Cardiac fibroblast (primary cell): ENCODE measurements around the gene TTC3.

Source experiments
- DNase-seq, 2 donors: peaks; one replicate each; pipeline versions ENCODE4 v3.0.0 to v3.0.0-alpha.2; 2010; ENCODE audit warnings: low read depth in 2 of 2
- H3K4me3 ChIP-seq, 2 donors: replicated peaks in 1 of 2; 1 replicate in 1 of 2; 2 replicates in 1 of 2; pipeline ENCODE4 v1.5.1; 2011; ENCODE audit warnings: low read depth in 2 of 2, low read length in 2 of 2, mild to moderate bottlenecking in 2 of 2, moderate library complexity in 1 of 2
- TF ChIP-seq, protein P1 (sequence below): IDR thresholded peaks from one replicate; pipeline ENCODE4 v1.5.1; 2011; ENCODE audit warnings: low read depth, mild to moderate bottlenecking, low read length, inconsistent platforms

TTC3 gene

DNA sequence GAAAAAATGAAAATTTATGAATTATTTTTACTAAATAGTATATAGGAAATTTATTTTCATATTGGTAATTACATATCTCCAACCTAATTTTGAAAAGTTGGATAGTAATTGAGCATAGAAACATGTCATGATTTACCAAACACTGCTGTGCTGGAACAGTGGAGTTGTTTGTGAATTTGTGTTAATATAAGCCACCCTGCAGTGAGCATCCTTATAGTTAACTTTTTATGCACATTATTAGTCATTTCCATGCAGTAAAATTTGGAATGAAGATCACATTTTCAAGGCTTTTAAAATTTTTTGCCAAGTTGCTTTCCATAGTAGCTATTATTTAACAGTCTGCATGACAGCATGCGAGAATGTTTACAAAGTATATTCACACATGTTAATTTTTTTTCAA is 115.8 kb downstream of the TTC3 start:
- H3K4me3 ChIP-seq: no peak overlapping the region
- TF ChIP-seq, protein P1, sequence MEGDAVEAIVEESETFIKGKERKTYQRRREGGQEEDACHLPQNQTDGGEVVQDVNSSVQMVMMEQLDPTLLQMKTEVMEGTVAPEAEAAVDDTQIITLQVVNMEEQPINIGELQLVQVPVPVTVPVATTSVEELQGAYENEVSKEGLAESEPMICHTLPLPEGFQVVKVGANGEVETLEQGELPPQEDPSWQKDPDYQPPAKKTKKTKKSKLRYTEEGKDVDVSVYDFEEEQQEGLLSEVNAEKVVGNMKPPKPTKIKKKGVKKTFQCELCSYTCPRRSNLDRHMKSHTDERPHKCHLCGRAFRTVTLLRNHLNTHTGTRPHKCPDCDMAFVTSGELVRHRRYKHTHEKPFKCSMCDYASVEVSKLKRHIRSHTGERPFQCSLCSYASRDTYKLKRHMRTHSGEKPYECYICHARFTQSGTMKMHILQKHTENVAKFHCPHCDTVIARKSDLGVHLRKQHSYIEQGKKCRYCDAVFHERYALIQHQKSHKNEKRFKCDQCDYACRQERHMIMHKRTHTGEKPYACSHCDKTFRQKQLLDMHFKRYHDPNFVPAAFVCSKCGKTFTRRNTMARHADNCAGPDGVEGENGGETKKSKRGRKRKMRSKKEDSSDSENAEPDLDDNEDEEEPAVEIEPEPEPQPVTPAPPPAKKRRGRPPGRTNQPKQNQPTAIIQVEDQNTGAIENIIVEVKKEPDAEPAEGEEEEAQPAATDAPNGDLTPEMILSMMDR: no peak

DNA sequence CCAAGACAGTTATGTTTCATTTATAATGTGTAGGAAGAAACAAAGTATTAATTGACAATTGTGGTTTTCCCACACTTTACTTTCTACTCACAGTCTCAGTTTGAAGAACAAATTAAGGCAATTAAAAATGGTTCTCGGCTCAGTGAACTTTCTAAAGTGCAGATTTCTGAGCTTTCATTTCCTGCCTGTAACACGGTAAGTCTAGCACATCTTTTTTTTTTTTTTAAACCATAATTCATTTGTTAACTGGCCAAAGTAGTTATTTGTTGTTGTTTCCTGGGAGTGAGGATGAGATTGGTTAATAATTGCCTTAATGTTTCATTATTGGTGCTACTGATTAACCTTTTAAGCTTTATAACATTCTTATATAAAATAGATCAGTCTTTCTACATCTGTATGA is 119.0 kb downstream of the TTC3 start:
- no peak for DNase-seq
- TF ChIP-seq, protein P1: no peak
- no peak overlapping the region for H3K4me3 ChIP-seq

More for the DNA sequence above, 115.8 kb downstream of the TTC3 start:
- no peak for DNase-seq

DNA sequence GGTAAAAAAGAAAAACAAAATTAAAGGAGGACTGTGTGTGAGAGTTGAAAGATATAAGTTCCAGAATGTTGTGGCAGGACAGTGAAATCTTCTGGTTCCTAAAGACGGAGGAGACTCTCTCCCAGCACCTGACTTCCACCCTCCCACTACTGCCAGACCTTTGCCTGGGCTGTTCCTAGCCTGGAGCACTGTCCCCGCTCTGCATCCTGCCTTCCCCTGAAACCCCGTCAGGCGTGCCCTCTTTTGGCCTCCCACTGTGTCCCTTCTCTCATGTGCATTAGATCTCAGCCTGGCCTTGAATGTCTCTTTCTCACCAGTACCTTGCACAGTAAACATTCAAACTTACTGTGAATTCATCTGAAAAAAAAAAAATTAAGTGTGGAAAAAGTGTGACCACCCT is 120.0 kb downstream of the TTC3 start:
- no peak overlapping the region for H3K4me3 ChIP-seq
- TF ChIP-seq, protein P1: no peak
- no peak for DNase-seq

DNA sequence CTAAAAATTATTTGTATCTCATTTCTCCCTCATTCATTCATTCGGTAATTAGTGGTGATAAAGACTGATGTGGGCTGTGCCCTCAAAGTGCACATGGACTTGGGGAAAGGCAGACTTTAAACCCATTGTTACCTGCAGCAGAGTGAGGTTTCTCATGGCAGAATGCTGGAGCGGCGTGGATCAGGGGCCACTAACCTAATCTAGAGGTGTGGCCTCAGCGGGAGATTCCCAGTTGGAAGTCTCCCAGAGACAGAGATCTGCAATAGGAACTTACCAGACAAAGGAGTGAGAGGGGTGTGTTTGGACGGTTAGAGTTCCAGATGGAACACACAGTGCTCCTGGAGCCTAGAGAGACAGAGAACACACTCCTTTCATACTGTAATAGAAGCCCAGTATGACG is 120.6 kb downstream of the TTC3 start:
- no peak overlapping the region for H3K4me3 ChIP-seq
- TF ChIP-seq, protein P1: no peak
- DNase-seq: no peak

DNA sequence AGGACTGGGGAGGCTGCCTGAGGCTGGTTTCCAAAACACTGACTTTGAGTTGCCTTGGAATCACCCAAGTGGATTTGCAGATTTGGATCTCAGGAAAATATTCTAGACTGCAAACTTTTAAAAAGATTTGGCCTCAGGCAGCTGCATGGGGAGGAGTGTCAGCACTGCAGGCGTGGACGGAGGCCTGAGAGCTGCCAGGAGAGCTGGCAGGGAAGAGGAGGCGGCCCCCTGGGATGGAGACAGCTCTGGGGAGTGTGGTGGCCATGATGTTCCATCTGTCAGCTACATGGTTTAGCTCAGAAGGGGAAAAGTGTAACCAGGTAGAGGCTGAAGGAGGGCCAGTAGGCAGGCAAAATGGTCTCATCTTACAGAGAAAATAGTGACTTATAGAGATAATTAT is 122.0 kb downstream of the TTC3 start:
- TF ChIP-seq, protein P1: no peak
- no peak overlapping the region for H3K4me3 ChIP-seq
- DNase-seq: no peak

DNA sequence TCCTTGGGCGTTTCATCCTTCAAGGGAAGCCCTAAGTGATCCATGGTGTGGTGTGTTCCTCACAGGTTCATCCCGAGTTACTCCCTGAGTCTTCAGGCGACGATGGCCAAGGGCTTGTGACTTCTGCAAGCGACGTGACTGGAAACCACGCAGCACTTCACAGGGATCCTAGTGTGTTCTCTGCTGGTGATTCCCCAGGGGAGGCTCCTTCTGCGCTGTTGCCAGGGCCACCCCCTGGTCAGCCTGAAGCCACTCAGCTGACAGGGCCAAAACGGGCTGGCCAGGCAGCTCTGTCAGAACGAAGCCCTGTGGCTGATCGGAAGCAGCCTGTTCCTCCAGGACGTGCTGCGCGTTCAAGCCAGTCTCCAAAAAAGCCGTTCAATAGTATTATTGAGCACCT is 122.6 kb downstream of the TTC3 start:
- DNase-seq: no peak
- H3K4me3 ChIP-seq: no peak overlapping the region
- TF ChIP-seq, protein P1: no peak

DNA sequence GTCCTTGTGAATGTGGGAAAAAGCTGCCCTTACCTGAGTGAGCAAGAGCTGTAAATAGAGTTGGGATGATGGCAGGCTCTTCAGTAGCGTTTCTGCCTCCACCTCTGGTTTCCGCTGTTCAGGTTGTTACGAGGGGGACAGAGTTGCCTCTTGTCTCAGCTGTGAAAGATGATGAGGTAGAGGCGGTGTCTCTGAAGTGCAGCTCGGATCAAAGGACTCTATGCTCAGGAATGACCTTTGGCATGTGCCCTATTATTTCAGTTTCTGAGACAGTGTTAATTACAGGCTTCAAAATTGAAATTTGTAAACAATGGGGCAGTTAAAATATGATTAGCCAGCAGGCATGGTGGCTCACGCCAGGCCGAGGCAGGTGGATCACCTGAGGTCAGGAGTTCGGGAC is 123.8 kb downstream of the TTC3 start:
- no peak for DNase-seq
- no peak overlapping the region for H3K4me3 ChIP-seq

More for the DNA sequence above, 123.8 kb downstream of the TTC3 start:
- TF ChIP-seq, protein P1: no peak
